Measurements from ENCODE around the gene M1AP.
"Not testable (repeated sequence)": the region's sequence is repeated elsewhere in the genome, so short reads cannot be mapped to it uniquely, and the experiment has no call there.

M1AP gene

GRCh38 chr2:74566754-74567085, 81.4 kb downstream of the M1AP start:
- DNase-seq (ENCODE audit: low read depth in 2 of 2) = no peak

GRCh38 chr2:74566076-74566753, 81.9 kb downstream of the M1AP start:
- no peak for DNase-seq (ENCODE audit: low read depth in 2 of 2)

GRCh38 chr2:74564222-74564621, 83.9 kb downstream of the M1AP start:
- no peak for DNase-seq (ENCODE audit: low read depth in 2 of 2)

- DNase-seq (ENCODE audit: low read depth in 2 of 2) = no peak
These were observed 85.9 kb downstream of the M1AP start for GRCh38 chr2:74562126-74562775.

- DNase-seq (ENCODE audit: low read depth in 2 of 2) = not testable (repeated sequence)
These were observed 87.1 kb downstream of the M1AP start for GRCh38 chr2:74561022-74561421.

GRCh38 chr2:74560591-74560990, 87.5 kb downstream of the M1AP start:
- no peak for DNase-seq (ENCODE audit: low read depth in 2 of 2)

- DNase-seq (ENCODE audit: low read depth in 2 of 2) = no peak
These were observed 88.2 kb downstream of the M1AP start for GRCh38 chr2:74559912-74560311.

- no peak for DNase-seq (ENCODE audit: low read depth in 2 of 2)
These were observed 89.6 kb downstream of the M1AP start for GRCh38 chr2:74558284-74559230.

- DNase-seq (ENCODE audit: low read depth in 2 of 2) = no peak
These were observed 91.2 kb downstream of the M1AP start for GRCh38 chr2:74556831-74557370.

- DNase-seq (ENCODE audit: low read depth in 2 of 2) = no peak
These were observed 92.0 kb downstream of the M1AP start for GRCh38 chr2:74556159-74556558.

GRCh38 chr2:74555610-74556103, 92.5 kb downstream of the M1AP start:
- no peak for DNase-seq (ENCODE audit: low read depth in 2 of 2)

- DNase-seq (ENCODE audit: low read depth in 2 of 2) = no peak
These were observed 93.2 kb downstream of the M1AP start for GRCh38 chr2:74554820-74555531.

- DNase-seq (ENCODE audit: low read depth in 2 of 2) = peak; percentile 67 to 75
These were observed 94.0 kb downstream of the M1AP start, which contains the start of the genes DOK1 and LOXL3 for GRCh38 chr2:74553892-74554819. Gene DOK1, plus strand, starts transcription at chr2:74554720. Its CDS starts 35 bp downstream, at chr2:74554755. Gene LOXL3, minus strand, starts transcription at chr2:74553942. Its CDS starts 1,308 bp downstream, at chr2:74552634.

- no peak for DNase-seq (ENCODE audit: low read depth in 2 of 2)
These were observed 95.0 kb downstream of the M1AP start for GRCh38 chr2:74552914-74553811.

- no peak for DNase-seq (ENCODE audit: low read depth in 2 of 2)
These were observed 95.9 kb downstream of the M1AP start for GRCh38 chr2:74551942-74552913.

GRCh38 chr2:74551530-74551929, 96.6 kb downstream of the M1AP start:
- no peak for DNase-seq (ENCODE audit: low read depth in 2 of 2)

- no peak for DNase-seq (ENCODE audit: low read depth in 2 of 2)
These were observed 97.9 kb downstream of the M1AP start for GRCh38 chr2:74550231-74550630.

All from stimulated activated CD8-positive, alpha-beta memory T cell treated with anti-CD3 and anti-CD28 coated beads, Interleukin-15, amount 100 ng/mL, for 48 hours (primary cell).